Fibroblast of upper back skin (primary cell): ENCODE results near the gene VTI1A.

ENCODE experiments used
- DNase-seq: peaks from one replicate; pipeline ENCODE4 v3.0.0-alpha.2; 2013

Gene VTI1A

GRCh38 chr10:112816033-112816430 lies 369.0 kb downstream of the VTI1A start:
- no peak for DNase-seq

- DNase-seq = no peak
These were observed 369.9 kb downstream of the VTI1A start for GRCh38 chr10:112816891-112817290.

GRCh38 chr10:112817981-112818777 lies 371.2 kb downstream of the VTI1A start:
- DNase-seq = no peak

- no peak for DNase-seq
These were observed 372.2 kb downstream of the VTI1A start for GRCh38 chr10:112819231-112819630.

DNA sequence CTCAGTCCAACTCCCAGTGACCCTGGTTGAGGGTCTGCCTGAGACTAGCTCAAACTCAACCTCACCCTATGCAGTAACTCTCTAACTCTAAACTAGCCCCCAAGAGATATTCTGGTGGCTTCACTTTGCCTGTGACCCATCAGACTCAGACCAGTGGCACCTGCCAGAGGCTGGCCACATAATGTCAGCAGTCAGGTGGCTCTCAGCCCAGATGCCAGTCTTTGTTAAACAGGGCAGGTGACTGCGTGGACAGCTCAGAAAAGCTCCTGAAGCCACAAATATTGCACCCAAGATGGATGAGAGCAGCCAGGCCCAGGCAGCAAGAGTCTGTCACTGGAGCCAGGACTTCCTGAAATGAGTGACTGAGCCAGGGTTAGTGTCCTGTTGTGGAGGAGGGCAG lies 373.3 kb downstream of the VTI1A start:
- DNase-seq = no peak

DNA sequence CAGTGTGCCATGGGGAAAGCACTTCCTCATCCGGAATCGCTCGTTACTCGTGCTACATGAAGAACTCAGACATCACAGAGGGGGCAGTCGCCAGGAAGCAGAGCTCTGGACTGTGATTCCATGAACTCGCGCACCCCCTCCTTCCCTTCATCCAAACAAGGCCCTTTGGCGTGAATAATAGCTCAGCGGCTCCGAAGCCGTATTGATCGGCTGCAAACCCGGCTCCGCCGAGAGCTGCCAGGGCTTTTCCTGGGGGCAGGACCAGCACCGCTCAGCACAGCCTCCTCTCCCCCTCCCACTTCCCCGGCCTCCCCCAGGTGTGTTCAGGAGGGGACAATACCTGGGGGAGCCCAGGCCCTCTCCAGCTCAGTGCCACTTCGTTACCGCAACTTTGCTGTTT lies 374.0 kb downstream of the VTI1A start:
- DNase-seq = no peak

DNA sequence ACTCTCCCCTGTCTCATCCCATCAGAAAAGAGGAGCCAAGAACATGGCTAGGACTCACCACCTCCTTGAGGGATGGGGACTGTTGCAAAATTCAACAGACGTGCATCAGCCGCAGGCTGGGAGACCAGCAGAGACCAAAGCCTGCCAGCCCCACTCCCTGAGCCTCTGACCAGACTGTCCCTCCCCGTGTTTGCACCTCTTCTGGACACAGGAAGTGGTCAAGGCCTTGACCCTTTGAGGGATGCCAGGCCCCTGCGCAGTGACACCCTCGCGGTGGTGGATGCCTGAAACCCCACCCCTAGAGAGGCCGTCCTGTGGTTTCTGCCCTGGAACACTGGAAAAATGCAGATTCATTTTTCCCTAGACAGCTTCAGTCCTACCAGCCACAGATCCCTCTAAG lies 374.6 kb downstream of the VTI1A start:
- DNase-seq = no peak

- no peak for DNase-seq
These were observed 376.0 kb downstream of the VTI1A start for GRCh38 chr10:112823007-112823406.

- DNase-seq = no peak
These were observed 376.6 kb downstream of the VTI1A start for GRCh38 chr10:112823604-112824003.

GRCh38 chr10:112826018-112826697 lies 379.1 kb downstream of the VTI1A start:
- no peak for DNase-seq

- no peak for DNase-seq
These were observed 380.1 kb downstream of the VTI1A start for GRCh38 chr10:112827086-112827485.

GRCh38 chr10:112827951-112828350 lies 380.9 kb downstream of the VTI1A start:
- no peak for DNase-seq

DNA sequence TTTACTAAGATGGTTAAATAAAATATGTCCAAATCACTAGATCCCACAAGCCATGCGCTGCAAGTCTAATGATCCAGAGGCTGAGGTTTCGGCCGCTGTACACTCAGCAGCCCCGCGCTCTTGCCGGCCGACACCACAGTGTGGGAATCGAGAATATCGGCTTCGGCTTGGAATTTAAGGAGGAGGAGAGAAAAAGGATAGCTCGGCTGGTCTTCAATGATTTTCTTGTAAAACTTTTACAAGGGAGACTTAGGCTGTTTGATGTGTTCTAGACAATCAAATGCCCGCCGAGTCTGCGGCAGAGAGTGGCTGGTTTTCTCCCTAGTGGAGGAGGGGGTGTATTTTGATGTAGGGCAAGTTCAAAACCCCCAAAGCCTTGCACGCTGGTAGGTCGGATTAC lies 384.8 kb downstream of the VTI1A start:
- DNase-seq = no peak

- peak; percentile 27 for DNase-seq
These were observed 385.4 kb downstream of the VTI1A start for GRCh38 chr10:112832361-112832878.

DNA sequence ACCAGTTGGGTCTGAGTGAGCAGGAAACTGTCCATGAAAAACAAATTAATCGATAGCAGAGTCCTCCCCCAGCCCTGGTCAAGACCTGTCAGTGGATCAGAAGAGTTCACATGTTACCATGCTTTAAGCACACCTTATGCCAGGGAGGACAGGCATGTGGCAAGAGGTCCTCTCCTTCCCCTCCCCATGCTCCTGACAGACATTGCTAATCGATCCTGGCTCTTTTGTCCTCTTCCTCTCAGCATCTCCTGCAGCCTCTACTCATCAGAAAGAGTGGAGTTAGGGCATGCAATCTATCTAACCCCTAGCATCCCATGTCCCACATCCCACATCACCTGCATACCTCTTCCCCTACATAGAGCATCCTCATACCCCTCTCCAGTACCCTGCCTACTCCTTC lies 385.9 kb downstream of the VTI1A start:
- DNase-seq = no peak

DNA sequence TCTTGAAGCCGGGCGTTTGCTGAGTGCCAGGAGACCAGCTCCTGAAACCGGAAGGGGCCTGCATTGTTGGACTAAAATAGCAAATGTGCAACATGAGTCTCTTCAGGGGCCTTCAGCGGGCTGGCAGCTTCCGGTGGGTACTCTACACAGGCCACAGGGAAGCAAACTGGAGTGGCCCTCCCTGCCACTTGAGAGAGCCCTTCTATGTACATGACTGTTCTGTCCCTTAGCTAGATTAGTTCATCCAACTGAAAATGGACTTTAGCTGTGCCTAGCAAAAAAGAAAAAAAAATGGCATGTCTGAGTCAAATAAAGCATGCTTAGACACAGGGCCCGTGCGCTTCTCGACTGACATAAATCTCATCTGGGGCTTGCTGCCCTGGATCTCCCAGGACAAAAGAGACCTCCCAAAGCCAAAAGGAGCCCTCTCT lies 387.8 kb downstream of the VTI1A start:
- DNase-seq = no peak

DNA sequence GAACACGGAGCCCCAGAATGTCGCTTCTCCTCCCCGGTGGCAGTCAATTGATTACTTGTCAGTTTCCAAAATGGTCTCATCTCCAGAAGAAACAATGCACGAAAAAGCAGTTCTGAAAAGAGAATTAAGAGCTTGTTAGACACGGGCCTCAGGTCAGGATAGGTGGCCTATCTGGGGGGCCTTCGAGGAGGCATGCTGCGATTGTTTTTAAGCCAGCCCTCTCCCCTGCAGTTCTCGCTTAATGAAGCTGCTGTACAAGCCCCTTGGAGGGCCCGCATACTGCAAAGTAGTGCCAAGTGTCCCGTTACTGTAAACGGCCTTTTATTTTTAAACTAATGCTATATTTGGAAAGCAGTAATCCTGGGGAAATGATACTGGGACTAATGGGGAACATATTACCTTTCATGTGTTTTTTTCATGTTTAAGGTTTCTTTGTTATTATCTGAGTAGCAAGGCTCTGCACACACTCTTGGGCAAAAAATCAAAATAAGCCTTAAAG lies 388.3 kb downstream of the VTI1A start:
- no peak for DNase-seq

DNA sequence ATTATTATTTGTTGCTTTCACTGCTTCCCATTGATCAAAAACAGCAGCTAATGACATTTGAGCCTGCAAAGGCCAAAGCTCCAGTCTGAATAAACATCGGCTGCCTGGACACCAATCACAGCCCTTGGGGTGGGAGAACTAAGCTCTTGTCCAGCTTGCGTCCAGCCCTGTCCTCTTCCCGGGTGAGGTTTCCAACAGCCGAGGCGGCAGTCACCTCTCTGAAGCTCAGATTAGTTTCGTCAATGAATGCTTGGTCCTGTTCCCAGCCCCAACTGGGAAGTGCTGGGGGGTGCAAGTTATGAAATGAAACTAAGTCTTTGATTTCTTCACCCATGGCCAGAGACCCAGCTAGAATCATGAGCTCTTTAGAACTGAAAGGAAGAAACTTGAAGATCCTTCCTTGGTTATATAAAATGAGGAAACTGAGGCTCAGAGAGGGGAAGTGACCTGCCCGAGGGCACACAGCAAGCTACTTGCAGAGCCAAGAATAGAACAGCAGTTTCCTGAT lies 389.0 kb downstream of the VTI1A start:
- no peak for DNase-seq

DNA sequence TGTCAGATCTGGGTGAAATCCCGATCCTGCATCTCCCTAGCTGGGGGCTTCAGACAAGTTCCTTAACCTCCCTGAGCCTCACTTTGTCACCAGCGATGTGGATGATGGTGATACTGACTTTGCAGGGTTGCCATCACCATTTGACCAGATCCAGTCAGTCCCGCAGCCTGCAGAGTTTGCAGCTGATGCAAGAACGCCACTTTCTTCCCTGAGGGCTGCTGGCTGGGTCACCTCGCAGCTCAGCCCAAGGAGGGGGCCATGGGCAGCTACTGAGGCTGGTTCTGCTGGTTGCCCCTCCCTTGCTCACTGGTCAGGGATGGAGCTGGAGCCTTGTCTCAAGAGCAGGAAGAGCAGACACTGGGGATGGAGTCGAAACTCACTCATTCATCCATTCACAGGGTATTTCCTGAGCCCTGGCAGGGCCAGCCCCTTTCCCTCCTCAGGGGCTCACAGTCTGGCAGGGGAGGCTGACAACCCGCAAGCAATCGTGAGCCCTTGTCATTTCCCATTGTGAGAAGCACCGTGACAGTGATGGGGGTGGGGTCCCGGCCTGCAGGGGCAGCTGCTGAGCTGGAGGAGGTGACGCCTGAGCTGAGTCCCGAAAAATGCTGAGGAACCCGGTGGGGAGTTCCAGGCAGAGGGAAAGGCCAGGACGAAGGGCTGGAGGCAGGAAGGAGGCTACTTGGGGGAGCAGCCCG lies 391.9 kb downstream of the VTI1A start:
- no peak for DNase-seq

DNA sequence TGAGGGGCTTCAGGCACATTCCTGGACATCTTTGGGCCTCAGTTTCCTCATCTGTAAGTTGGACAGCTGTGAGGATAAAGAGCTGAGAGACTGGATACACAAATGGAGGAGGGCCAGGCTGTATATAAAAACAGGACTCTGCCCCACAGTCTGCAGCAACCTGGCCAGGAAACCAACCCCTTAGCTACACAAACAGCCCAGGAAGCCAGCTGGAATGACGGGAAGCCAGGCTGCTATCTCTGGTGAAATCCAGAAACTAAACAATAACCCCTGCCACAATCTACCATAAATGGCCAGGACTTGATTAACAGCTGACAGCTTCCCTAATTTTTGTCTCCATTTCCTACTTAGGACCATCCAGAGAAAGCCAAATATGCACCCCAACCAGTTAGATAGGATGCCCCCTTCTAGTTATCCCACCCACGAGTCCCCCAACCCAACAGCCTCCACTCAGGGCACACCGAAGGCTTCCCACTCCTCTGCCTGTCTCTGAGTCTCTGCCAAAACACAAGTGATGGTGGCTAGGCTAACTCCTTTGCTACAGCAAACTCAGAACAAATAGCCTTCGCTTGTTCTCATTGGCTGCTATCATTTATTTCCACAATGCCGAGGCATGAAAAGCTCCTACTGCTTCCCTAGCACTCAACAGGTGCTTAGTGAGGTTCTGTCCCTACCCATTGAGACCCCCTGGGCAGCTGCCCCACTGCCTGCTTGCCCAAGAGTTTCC lies 393.1 kb downstream of the VTI1A start:
- no peak for DNase-seq

GRCh38 chr10:112841549-112841948 lies 394.5 kb downstream of the VTI1A start:
- no peak for DNase-seq

GRCh38 chr10:112842832-112843360 lies 395.9 kb downstream of the VTI1A start:
- peak; percentile 8 for DNase-seq
